Skeletal muscle cell (primary cell): ENCODE results near the gene MATN3.

Experiments used
- DNase-seq: peaks from one replicate; pipeline ENCODE4 v3.0.0-alpha.2; 2010; ENCODE audit warnings: low read depth
- H3K4me3 ChIP-seq: 2 replicates; pipeline ENCODE4 v1.5.1; 2011; ENCODE audit warnings: low read depth, mild to moderate bottlenecking, control low read depth, low read length, moderate library complexity

The MATN3 gene

DNA sequence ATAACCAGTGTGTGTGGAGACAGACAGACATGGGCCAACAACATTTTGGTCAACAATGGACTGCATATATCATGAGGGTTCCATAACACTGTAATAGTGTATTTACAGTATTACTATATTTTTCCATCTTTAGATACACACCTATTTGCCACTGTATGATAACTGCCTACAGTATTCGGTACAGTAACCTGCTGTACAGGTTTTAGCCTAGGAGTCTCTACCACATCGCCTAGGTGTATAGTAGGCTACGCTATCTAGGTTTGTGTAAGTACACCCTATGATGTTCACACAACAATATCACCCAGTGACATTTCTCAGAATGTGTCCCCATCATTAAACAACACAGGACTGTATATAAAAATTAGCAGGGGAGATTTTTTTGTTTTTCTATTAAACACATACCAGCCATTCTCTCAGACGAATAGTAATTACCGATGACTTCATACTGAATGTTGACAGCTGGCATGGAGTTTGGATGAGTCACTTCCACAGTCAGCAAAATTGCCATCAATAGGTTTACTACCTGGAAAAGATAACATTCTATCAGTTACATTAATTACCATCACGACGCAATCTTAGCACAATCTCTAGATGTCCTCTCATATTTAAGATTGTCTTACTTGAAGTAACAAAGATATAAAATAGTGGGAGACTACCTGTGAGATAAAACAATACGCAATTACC, 28.2 kb upstream of the MATN3 start:
- no peak overlapping the region for H3K4me3 ChIP-seq
- DNase-seq = no peak

DNA sequence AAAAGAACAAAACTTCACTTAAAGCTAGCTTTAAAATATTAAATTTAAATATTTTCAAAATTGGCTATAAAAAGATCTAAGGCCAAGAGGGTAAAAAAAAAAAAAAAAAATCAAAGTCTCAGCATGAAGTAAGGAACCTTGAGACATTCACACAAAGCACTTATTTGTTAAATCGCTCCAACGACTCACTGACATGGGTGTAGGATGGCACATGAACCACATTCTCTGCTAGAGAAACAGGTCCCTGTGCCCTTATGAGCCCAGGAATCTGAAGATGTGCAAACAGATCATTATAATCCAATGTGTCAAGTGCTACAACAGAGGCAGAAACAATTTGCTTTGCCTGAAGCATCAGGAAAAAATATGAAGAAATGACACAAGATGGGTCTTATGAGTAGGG, 25.2 kb upstream of the MATN3 start:
- H3K4me3 ChIP-seq = no peak overlapping the region
- no peak for DNase-seq

GRCh38 chr2:20035955-20036666, 23.6 kb upstream of the MATN3 start:
- DNase-seq = no peak
- no peak overlapping the region for H3K4me3 ChIP-seq

- H3K4me3 ChIP-seq = no peak overlapping the region
- no peak for DNase-seq
Measured at GRCh38 chr2:20034821-20035220, 22.4 kb upstream of the MATN3 start.

DNA sequence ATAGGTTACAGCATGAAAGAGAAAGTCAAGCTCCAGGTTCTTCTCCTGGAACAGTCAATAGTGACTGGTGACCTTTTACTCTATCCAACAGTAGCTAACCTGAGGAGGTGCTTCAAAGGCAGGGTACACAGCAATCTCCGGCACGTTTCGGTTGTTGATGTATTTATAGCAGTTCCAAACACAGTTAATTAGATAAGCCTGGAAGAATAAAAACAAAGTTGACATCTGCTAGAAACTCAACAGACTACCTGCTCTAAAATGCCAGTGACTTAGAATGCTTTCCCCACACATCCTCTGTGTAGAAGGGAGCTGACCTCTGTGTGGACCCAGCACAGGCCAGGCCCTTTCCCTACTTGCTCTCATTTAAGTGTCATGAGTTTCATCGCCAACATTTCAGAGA, 21.8 kb upstream of the MATN3 start:
- DNase-seq = no peak
- no peak overlapping the region for H3K4me3 ChIP-seq

DNA sequence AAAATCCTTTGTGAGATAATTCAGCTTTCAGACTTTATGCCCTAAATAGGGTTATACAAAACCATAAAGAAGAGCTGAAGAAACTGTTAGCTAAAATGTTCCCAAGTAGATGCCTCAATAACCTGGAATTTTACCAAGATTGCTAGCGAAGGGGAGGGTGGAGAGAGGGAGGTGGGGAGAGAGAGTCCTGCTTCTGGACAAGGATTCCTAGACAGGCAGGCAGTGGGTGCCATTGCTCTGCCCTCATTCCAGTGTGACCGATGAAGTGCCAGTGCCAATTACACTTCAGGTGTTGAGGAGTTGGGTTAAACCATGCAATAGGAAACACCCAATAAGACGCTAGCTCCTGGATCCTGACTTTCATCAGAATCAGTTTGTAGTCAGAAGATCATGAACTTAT, 20.9 kb upstream of the MATN3 start:
- no peak for DNase-seq
- no peak overlapping the region for H3K4me3 ChIP-seq

DNA sequence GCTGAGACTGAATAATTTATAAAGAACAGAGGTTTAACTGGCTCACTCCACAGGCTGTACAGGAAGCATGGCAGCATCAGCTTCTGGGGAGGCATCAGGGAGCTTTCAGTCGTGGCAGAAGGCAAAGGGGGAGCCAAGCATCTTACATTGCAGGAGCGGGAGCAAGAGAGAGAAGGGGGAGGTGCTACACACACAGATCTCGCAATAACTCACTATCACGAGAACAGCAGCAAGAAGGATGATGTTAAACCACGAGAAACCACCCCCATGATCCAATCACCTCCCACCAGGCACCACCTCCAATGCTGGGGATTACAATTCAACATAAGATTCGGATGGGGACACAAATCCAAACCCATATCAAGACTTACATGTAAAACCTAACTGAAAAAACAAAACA, 17.8 kb upstream of the MATN3 start:
- no peak for DNase-seq
- H3K4me3 ChIP-seq = no peak overlapping the region

GRCh38 chr2:20027705-20028434, 15.4 kb upstream of the MATN3 start:
- DNase-seq = no peak
- H3K4me3 ChIP-seq = no peak overlapping the region

DNA sequence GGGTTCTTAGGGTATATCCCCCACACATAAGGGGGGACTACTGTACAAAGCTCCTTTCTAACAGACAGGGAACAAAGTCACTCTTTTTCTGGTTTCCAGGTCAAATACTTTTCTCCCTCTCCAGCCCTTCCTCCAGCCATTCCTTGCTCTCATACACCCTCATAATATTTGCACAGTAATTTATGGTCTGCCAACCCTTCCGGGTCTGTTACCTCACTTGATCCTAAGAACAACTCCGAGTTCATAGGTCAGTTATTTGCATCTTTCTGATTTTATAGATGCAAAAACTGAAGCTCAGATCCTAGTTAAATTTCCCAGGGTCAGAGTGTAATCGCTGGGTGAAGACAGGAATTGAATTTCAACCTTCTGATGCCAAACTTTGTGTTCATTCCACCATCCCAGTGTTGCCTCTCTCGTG, 14.8 kb upstream of the MATN3 start:
- no peak for DNase-seq
- no peak overlapping the region for H3K4me3 ChIP-seq

- no peak for DNase-seq
- H3K4me3 ChIP-seq = no peak overlapping the region
Measured at GRCh38 chr2:20025065-20025786, 12.8 kb upstream of the MATN3 start.

GRCh38 chr2:20023688-20024087, 11.2 kb upstream of the MATN3 start:
- H3K4me3 ChIP-seq = no peak overlapping the region
- DNase-seq = no peak

DNA sequence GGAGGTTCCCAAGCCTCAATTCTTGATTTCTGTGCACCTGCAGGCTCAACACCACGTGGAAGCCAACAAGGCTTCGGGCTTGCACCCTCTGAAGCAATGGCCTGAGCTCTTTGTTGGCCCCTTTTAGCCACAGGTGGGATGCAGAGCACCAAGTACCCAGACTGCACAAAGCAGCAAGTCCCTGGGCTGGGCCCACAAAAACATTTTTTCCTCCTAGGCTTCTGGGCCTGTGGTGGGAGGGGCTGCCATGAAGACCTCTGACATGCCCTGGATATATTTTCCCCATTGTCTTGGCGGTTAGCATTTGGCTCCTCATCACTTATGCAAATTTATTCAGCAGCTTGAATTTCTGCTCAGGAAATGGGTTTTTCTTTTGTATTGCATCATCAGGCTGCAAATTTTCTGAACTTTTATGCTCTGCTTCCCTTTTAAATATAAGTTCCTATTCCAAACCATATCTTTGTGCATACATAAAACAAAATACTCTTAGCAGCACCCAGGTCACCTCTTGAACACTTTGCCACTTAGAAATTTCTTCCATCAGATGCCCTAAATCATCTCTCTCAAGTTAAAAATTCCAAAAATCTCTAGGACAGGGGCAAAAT, 9.0 kb upstream of the MATN3 start:
- no peak overlapping the region for H3K4me3 ChIP-seq
- no peak for DNase-seq

GRCh38 chr2:20019747-20020146, 7.3 kb upstream of the MATN3 start:
- H3K4me3 ChIP-seq = no peak overlapping the region
- no peak for DNase-seq

DNA sequence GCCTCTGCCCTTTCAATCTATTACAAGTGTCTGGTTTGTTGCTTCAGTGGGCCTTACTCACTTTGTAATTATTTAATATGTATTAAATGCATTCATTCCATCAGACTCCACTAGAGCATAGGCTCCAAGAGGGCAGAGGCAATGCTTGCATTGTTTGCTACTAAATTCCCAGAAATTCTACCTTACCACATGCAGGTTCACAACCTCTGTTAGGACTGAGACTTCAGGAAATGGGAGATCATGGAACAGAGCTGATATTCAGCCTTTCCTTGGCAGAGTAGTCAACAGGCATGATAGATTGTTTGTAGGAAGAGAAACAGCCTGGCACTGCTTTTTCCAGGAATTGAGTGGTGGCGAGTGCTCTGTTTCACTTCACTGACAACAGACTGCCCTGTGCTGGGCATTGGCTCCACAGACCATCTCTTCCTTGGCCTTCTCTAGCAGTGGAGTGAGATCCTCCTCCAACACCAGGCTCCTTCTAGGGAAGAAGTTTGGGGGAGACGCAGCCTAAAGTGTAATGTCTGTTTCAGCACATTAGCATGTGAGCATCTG, 6.2 kb upstream of the MATN3 start:
- DNase-seq = no peak
- no peak overlapping the region for H3K4me3 ChIP-seq

DNA sequence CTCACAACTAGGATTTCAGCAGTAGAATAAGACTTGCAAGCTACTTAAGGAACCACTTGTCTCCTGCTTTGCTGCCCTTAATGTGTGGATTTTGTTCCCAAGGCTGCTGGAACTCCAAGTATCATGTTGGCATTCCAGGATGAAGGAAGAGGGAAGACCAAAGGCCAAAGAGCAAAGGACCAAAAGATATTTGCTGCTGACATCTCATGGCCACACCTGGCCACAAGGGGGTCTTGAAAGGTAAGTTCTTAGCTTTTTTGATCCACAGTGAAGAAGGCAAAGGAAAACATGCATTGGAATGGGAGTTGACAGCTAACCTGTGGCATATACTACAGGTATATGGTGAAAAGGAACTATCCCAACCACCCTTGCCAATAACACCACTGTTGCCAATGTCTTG, 3.9 kb upstream of the MATN3 start:
- DNase-seq = no peak
- no peak overlapping the region for H3K4me3 ChIP-seq

- DNase-seq = no peak
- no peak overlapping the region for H3K4me3 ChIP-seq
Measured at GRCh38 chr2:20015482-20016083, 3.1 kb upstream of the MATN3 start.

DNA sequence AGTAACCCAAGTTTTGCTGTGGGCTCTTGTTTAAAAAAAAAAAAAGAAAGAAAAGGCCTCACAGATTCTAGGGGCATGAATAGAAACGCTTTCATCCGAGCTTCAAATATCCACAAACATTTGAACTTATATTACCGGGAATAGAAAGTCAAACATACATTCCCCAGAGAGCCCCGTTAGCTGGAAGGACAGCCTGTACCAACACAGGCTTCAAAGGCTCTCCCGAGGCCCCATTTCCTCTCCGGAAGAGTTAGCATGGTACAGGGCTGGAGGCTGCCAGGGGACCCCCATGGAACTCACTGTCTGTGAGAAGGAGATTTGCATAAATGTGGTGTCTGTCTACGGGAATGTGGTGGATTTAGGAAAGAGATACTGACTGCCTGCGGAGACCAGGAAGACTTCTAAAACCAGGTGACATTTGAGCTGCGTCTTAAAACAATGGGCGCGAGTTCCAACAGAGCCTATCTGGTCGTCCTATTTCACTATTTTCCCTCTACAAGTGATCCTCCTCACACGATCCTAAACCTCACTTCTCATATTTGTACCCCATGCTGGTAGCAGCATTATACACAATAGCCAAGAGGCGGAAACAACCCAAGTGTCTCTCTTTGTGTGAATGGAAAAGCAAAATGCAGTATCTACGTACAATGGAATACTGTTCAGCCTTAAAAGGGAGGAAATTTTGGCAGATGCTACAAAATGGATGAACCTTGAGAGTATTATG, 820 bp upstream of the MATN3 start:
- peak overlapping the region; percentile 46 for H3K4me3 ChIP-seq
- no peak for DNase-seq

DNA sequence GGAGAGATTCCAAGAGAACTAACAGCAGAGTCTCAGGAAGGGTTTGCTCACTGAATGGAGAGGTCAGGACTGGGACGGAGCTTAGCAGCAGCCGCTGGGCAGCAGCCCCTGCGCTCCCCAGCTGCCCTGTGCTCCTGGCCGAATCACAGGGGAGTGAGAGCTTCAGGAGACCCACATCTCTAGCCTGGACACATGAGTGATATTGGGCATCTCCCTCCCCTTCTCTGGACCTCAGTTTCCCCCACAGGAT, 511 bp downstream of the MATN3 start:
- H3K4me3 ChIP-seq = peak overlapping the region; percentile 46
- DNase-seq = no peak
